Activated T-helper 1 cell treated with anti-CD3 and anti-CD28 coated beads, Interleukin-12 subunit alpha, Interleukin-12 subunit beta, Interleukin-2, Interleukin-4 antibody, amounts not matched to agents 30 ng/mL and 10 ng/mL and 1 ng/mL, durations not matched to agents 14 hours and 24 hours and 36 hours (primary cell): ENCODE data around the gene EDEM3. TPM values are rescaled to one million over a fixed set of nuclear protein-coding genes. Genes with fewer than 3 reads are reported as not detected.
A peak's percentile ranks its signal among the peaks of the same experiment; 100 is the strongest.

Experiments
- DNase-seq: peaks from one replicate; pipeline ENCODE4 v3.0.0; 2021; ENCODE audit warnings: low spot score
- H3K27ac Mint-ChIP-seq: one replicate; pipeline ENCODE4 v1.8.0; 2021; ENCODE audit warnings: mild to moderate bottlenecking, mixed read lengths
- H3K27me3 Mint-ChIP-seq: one replicate; pipeline ENCODE4 v1.8.0; 2022; ENCODE audit warnings: mild to moderate bottlenecking, moderate library complexity, mixed read lengths; ENCODE audit not compliant: insufficient read depth
- H3K36me3 Mint-ChIP-seq: one replicate; pipeline ENCODE4 v1.8.0; 2021; ENCODE audit warnings: low read depth, mixed read lengths
- H3K4me1 Mint-ChIP-seq: one replicate; pipeline ENCODE4 v1.8.0; 2021; ENCODE audit warnings: low read depth, mixed read lengths
- H3K4me3 Mint-ChIP-seq: one replicate; pipeline ENCODE4 v1.8.0; 2021; ENCODE audit warnings: mild to moderate bottlenecking, moderate library complexity, mixed read lengths
- H3K9me3 Mint-ChIP-seq: one replicate; pipeline ENCODE4 v1.8.0; 2021; ENCODE audit warnings: mixed read lengths
- intact Hi-C: fragments of 100-400 bp; cut with micrococcal nuclease; formaldehyde crosslinking; loops from one replicate; pipeline ENCODE4 v1.15.1; 2024
- total RNA-seq: library from RNA; stranded (reverse); gene quantifications from 2 replicates; pipeline ENCODE4 v1.2.3, GENCODE V29; 2022

The EDEM3 gene, protein sequence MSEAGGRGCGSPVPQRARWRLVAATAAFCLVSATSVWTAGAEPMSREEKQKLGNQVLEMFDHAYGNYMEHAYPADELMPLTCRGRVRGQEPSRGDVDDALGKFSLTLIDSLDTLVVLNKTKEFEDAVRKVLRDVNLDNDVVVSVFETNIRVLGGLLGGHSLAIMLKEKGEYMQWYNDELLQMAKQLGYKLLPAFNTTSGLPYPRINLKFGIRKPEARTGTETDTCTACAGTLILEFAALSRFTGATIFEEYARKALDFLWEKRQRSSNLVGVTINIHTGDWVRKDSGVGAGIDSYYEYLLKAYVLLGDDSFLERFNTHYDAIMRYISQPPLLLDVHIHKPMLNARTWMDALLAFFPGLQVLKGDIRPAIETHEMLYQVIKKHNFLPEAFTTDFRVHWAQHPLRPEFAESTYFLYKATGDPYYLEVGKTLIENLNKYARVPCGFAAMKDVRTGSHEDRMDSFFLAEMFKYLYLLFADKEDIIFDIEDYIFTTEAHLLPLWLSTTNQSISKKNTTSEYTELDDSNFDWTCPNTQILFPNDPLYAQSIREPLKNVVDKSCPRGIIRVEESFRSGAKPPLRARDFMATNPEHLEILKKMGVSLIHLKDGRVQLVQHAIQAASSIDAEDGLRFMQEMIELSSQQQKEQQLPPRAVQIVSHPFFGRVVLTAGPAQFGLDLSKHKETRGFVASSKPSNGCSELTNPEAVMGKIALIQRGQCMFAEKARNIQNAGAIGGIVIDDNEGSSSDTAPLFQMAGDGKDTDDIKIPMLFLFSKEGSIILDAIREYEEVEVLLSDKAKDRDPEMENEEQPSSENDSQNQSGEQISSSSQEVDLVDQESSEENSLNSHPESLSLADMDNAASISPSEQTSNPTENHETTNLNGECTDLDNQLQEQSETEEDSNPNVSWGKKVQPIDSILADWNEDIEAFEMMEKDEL
- total RNA-seq = 23.8 and 28.5 TPM in 2 replicates

DNA sequence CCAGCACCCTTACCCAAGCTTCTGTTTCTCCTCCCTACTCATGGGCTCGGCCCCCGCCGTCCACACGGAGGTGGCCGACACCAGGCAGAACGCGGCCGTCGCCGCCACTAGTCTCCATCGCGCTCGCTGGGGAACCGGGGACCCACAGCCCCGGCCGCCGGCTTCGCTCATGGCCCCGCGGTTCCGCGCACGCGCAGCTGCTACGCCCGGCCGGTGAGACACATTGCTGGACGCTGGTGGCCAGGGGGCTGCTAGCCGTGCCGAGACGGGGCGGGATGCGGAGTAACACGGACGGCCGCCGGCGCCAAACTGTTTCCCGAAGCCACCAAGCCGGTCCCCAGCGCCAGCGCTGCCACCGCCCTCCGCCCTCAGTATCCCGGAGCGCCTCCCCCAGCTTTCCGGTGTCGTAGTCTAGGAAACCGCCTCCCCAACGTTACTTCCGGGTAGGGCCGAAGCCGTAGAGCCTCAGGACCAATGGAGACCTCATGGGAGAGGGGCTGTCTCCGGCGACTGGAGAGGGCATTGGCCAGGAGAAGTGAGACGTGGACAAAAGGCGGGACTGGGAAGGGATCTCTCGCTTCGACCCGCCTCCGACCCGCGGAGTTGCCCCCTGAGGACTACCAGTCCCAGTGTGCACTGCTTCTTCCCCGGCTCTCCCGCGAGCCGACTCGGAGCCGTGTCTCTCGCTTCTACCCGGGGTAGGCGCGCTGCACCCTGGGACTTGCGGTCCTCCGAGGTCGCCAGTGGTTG, at the start of gene EDEM3:
TSS of gene EDEM3 (minus strand) at position 383 of the 750 bp plus-strand sequence. CDS start at position 171, 212 bp downstream.
- Mint-ChIP-seq H3K27me3 (peaks cover 5% of the 10 kb centered on the region), H3K9me3 (no peaks in the 10 kb centered on the region), H3K4me1 (peaks cover 29% of the 10 kb centered on the region), H3K27ac (peak within 1 kb of the TSS; percentile 77), H3K4me3 (peak within 1 kb of the TSS; percentile 89), H3K36me3 (peaks cover 6% of the 10 kb centered on the region)
- DNase-seq = peak; percentile 97
- intact Hi-C loops = loop anchor here (1.0 to 10.0 kb wide), 18 partner anchors 11 to 1620 kb away; partner anchors contain the start of genes ARPC5, C1orf21, IVNS1ABP and ODR4

DNA sequence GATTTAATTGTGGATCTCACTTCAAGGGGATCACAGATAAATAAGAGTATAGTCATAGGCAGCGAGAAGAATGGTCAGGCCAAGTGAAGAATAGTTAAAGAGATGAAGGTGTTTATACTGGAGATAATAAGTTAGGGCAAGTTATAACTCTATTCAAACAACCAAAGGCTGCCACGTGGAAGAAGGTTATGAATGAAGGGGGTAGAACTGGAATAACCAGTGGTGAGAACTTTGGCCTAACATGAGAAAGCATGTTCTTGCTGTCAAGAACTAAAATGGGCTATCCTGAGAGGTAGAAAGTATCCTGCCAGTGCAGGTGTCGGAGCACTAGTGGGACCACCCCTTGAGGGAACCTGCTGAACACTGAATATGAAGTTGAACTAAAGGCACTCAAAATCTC, 49.6 kb upstream of the EDEM3 start:
- Mint-ChIP-seq H3K36me3 (peaks cover 21% of the 10 kb centered on the region), H3K4me3 (no peak overlapping the region), H3K27me3 (no peaks in the 10 kb centered on the region), H3K9me3 (no peaks in the 10 kb centered on the region), H3K4me1 (peaks cover 6% of the 10 kb centered on the region), H3K27ac (no peak overlapping the region)
- DNase-seq = no peak
- intact Hi-C loops = loop anchor here (2.0 kb wide), 1 partner anchor 89 kb away; no protein-coding TSS in a partner anchor

DNA sequence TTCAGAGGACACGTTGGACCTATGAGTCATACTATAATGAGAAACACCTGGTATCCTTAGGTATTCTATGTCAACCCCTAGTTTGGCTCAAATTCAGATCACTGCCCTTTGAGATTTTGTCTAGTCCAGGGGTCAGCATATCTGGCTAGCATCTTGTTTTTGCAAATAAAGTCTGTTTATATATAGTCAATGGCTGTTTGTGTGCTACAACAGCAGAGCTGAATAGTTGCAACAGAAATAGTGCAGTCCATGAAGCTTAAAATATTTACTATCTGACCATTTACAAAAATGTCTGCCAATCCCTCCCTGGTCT, 48.5 kb upstream of the EDEM3 start:
- intact Hi-C loops = no loop called here
- no peak for DNase-seq

DNA sequence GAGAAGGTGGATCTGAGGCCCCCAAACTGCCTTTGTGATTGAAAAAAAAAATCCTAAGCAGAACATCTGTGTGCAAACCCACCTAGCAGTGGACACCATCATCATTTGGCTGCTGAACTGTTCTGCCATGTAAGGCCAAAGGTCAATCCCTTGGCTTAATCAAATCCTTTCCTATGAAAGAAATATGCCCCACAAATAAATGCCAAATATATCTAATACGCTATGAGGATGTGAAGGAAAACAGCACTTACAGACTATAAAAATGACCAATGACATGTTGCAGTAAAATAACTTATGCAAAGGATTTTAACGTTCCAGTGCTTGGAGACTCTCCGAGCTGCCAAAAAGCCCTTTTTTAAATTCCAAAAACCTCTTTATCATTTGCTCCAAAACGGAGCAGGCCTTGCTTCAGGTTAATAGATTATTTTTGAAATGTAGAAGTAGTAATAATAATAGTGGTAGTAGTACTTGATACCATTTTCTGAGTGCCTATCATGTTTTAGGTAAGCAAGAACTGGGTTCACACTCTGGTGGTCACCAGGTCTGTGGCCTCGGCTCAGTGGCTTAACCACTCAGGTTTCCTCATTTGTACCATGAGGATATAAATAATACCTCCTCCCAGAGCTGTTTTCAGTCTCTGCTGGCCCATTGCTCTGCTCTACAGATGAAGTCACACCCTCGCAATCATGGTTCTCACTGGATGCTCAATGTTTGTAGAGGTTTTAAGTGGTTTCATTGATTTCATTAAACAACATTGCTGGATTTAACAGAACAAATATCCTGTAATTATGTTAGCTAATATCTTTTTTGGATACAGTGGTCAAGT, 47.9 kb upstream of the EDEM3 start:
- no peak for DNase-seq
- H3K36me3 Mint-ChIP-seq = peaks cover 14% of the 10 kb centered on the region
- no peak overlapping the region for H3K4me3 Mint-ChIP-seq
- no peaks in the 10 kb centered on the region for H3K9me3 Mint-ChIP-seq
- no peak overlapping the region for H3K27ac Mint-ChIP-seq
- no peaks in the 10 kb centered on the region for H3K27me3 Mint-ChIP-seq
- peaks cover 6% of the 10 kb centered on the region for H3K4me1 Mint-ChIP-seq
- intact Hi-C loops = no loop called here

More for the DNA sequence above, 48.5 kb upstream of the EDEM3 start:
- Mint-ChIP-seq H3K27ac (no peak overlapping the region), H3K36me3 (peaks cover 17% of the 10 kb centered on the region), H3K9me3 (no peaks in the 10 kb centered on the region), H3K27me3 (no peaks in the 10 kb centered on the region), H3K4me1 (peaks cover 6% of the 10 kb centered on the region), H3K4me3 (no peak overlapping the region)

DNA sequence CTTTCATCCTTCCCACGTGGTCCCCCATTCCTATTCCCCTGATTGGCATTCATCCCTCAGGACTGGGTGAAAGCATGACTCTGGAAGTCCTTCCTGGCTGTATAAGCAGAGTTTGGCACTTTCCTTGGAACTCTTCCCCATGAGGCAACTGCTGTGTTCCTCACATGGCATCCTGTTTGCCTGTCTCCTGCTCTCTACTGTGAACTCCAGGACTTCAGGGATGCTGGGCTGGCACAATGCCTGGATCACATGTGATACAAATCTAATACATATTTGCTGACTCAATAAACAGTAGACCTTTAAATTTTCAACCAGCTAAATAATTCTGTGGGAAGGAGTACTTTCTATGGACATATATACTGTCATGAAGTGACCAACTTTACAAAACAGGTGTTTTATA, 46.8 kb upstream of the EDEM3 start:
- H3K4me1 Mint-ChIP-seq = peaks cover 6% of the 10 kb centered on the region
- H3K9me3 Mint-ChIP-seq = no peaks in the 10 kb centered on the region
- H3K4me3 Mint-ChIP-seq = no peak overlapping the region
- intact Hi-C loops = no loop called here
- no peaks in the 10 kb centered on the region for H3K27me3 Mint-ChIP-seq
- H3K36me3 Mint-ChIP-seq = peaks cover 13% of the 10 kb centered on the region
- DNase-seq = no peak
- no peak overlapping the region for H3K27ac Mint-ChIP-seq

DNA sequence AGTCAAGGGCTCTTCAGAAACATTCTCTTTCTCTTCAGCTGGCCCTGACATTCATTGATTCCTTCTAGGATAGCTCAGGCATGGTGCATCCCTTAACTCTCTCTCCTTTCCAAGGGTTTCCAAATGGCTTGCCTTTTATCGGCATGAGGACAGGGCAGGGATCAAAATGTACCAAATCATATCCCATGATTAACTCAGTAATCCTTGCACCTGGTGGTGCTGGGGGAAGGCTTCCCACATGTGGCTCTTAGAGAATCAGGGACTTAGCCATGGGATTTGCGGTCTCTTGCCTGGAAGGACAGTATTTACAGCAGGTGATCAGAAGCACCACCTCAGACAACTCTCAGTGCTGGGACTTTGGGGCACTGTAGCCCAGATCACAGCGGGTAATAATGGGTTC, 46.2 kb upstream of the EDEM3 start:
- DNase-seq = no peak
- H3K4me1 Mint-ChIP-seq = peaks cover 6% of the 10 kb centered on the region
- H3K27me3 Mint-ChIP-seq = no peaks in the 10 kb centered on the region
- H3K27ac Mint-ChIP-seq = no peak overlapping the region
- H3K9me3 Mint-ChIP-seq = no peaks in the 10 kb centered on the region
- no peak overlapping the region for H3K4me3 Mint-ChIP-seq
- intact Hi-C loops = no loop called here
- H3K36me3 Mint-ChIP-seq = peaks cover 15% of the 10 kb centered on the region

DNA sequence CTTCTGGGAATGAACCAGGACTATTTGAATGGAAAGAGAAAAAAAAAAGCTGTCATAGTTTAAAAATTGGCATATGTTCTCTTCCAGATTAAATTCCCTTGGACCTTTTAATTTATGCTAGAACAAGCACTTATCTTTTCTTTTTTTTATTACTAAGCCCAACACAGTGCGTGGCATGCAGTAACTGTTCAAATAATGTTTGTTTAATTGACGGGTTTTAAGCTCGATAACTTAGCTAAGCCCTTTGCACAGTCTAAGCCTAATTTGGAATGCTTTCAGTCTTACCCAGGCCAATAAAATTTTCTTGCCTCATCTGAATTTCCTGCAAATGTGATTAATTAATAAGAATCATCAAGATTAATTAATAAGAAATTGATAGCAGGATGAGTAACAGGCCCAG, 39.3 kb upstream of the EDEM3 start:
- no peak overlapping the region for H3K27ac Mint-ChIP-seq
- intact Hi-C loops = no loop called here
- peaks cover 11% of the 10 kb centered on the region for H3K36me3 Mint-ChIP-seq
- no peaks in the 10 kb centered on the region for H3K9me3 Mint-ChIP-seq
- H3K27me3 Mint-ChIP-seq = no peaks in the 10 kb centered on the region
- DNase-seq = no peak
- no peak overlapping the region for H3K4me3 Mint-ChIP-seq
- H3K4me1 Mint-ChIP-seq = peaks cover 9% of the 10 kb centered on the region

DNA sequence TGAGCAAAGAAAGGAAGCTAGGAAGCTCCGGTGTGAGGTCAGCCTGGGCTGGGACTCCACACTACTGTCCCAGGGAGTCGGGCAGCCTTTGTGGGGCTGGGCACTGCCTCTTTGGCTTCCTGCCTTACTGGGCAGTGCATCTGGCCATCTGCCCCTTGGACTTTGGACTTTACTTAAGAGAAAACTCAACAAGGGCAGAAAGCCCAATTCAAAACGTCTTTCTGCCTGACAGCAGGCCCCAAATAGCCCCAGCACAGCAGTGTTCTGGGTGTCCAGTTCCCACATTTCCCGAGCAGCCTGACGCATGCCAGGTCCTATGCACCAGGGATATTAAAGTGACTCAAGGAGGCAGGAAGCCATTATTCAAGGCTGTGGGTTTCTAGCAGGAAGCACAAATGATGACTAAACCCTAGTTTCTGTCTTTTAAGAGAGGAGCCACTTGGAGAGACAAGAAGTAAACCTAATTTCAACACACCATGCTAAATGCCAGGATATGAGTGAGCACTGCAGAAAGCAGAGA, 37.9 kb upstream of the EDEM3 start:
- H3K27ac Mint-ChIP-seq = no peak overlapping the region
- no peak for DNase-seq

DNA sequence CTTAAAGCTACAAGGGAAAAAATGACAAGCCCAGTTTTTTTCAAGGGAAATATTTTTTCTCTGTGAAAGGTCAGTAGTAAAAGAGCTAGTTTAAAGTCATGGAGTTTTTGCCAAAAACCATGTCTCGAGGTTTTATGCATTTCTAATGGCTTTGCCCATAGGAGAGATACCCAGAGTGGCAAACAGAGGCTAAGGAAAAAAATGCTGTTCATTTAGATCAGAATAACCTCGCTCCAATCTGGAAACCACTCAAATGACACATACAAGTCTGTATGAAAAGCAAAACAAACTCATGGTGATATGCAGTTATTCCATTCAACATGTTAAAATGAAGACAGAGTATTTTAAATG, 36.9 kb upstream of the EDEM3 start:
- H3K27ac Mint-ChIP-seq = no peak overlapping the region
- peaks cover 2% of the 10 kb centered on the region for H3K27me3 Mint-ChIP-seq
- H3K4me3 Mint-ChIP-seq = no peak overlapping the region
- peaks cover 12% of the 10 kb centered on the region for H3K36me3 Mint-ChIP-seq
- intact Hi-C loops = no loop called here
- peaks cover 9% of the 10 kb centered on the region for H3K4me1 Mint-ChIP-seq
- H3K9me3 Mint-ChIP-seq = peaks cover 3% of the 10 kb centered on the region
- no peak for DNase-seq

More for the DNA sequence above, 37.9 kb upstream of the EDEM3 start:
- intact Hi-C loops = no loop called here
- H3K4me3 Mint-ChIP-seq = no peak overlapping the region
- peaks cover 9% of the 10 kb centered on the region for H3K4me1 Mint-ChIP-seq
- H3K9me3 Mint-ChIP-seq = no peaks in the 10 kb centered on the region
- peaks cover 10% of the 10 kb centered on the region for H3K36me3 Mint-ChIP-seq
- no peaks in the 10 kb centered on the region for H3K27me3 Mint-ChIP-seq

DNA sequence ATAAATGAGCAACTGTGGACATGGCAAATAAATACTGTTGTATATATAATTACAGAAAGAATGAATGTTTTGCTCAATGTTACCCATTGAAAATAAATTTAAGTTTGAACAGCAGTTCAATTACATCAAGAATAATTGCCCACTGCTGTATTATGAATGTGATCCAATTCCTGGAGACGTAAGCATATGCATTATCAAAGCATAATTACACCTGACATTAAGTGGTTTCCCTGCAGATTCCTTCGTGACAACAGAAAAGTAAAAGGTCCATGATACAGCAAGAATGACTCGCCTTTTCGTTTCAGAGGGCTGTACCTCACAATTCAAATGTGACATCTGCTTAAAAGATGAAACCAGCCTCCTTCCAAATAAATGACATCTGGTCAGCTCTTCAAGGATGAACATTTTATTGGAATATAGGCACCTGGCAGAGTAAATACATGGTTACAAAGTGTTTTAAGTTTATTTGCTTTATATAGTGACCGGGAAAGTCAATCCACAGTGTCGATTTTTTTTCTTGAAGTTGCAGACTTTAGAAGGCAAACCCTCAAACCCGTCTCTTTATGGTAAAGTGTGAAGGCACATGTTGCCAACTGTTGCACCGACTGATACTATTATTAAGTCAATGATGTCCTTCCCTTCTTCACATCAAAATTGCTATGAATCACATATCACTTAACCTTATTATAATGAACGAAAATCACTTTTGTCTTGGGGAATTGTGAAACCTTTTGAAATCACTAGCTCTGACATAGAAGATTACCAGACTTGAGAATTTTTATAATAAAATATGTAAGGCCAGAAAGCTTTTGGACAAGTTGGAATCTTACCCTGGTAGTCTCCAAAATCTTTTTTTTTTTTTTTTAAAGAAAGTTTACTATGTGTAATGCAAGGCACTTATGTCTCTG, 36.2 kb upstream of the EDEM3 start:
- intact Hi-C loops = no loop called here
- peaks cover 3% of the 10 kb centered on the region for H3K9me3 Mint-ChIP-seq
- peaks cover 10% of the 10 kb centered on the region for H3K36me3 Mint-ChIP-seq
- H3K4me1 Mint-ChIP-seq = peaks cover 9% of the 10 kb centered on the region
- DNase-seq = no peak
- no peak overlapping the region for H3K4me3 Mint-ChIP-seq
- no peak overlapping the region for H3K27ac Mint-ChIP-seq
- H3K27me3 Mint-ChIP-seq = peaks cover 2% of the 10 kb centered on the region

DNA sequence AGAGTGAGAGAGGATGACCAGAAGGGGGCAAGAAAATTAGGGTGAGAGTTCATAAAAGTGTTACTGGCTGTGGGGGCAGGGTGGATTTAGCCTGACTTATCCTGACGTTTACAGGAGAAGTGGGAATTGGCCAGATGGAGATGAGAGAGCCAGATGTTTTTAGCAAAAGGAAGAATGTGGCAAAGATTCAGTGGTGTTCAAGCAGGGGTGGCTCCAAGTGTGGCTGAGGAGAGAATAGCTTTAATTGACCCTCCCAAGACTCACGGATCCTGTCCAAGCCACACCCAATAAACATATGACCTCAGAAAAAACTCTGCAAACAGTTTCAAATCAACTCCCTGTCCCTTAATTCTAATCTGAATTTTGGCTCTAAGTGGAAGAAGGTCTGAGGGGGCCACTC, 35.2 kb upstream of the EDEM3 start:
- Mint-ChIP-seq H3K4me1 (peaks cover 9% of the 10 kb centered on the region), H3K4me3 (no peak overlapping the region), H3K27ac (no peak overlapping the region), H3K27me3 (peaks cover 2% of the 10 kb centered on the region), H3K9me3 (peaks cover 10% of the 10 kb centered on the region), H3K36me3 (peaks cover 10% of the 10 kb centered on the region)
- intact Hi-C loops = no loop called here
- DNase-seq = no peak
